ENCODE data around the gene PHLDB1. TPM values are rescaled to one million over a fixed set of nuclear protein-coding genes. Genes with fewer than 3 reads are reported as not detected.

PHLDB1 gene
- total RNA-seq, 1 donor from 2014 or later, result 120 TPM

DNA sequence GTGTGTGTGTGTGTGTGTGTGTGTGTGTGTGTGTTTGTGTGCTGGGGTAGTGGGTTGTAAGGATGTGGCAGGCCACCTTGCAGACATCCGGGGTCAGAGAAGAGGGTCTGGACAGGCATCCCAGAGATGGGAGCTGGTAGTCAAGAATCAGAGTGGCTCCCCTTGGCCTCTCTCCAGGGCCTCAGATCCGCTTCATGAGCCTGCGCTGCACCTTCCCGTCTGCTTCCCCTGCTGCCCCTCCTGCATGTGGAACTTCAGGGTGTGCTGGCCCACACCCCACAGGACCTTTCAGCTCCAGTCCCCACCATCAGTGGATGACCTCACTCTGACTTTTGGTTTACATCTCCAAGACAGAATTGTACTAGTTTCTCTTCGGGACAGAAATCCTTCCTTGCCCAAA lies 40.9 kb downstream of the PHLDB1 start:
- H3K4me3 Mint-ChIP-seq, result no peak overlapping the region
- H3K36me3 Mint-ChIP-seq (ENCODE audit: low read depth), result peaks cover 17% of the 10 kb centered on the region
- no peaks in the 10 kb centered on the region for H3K9me3 Mint-ChIP-seq
- no peak for DNase-seq (ENCODE audit: low read depth, low spot score)
- no peaks in the 10 kb centered on the region for H3K27me3 Mint-ChIP-seq (ENCODE audit: low read depth)
- TF ChIP-seq, protein P1, sequence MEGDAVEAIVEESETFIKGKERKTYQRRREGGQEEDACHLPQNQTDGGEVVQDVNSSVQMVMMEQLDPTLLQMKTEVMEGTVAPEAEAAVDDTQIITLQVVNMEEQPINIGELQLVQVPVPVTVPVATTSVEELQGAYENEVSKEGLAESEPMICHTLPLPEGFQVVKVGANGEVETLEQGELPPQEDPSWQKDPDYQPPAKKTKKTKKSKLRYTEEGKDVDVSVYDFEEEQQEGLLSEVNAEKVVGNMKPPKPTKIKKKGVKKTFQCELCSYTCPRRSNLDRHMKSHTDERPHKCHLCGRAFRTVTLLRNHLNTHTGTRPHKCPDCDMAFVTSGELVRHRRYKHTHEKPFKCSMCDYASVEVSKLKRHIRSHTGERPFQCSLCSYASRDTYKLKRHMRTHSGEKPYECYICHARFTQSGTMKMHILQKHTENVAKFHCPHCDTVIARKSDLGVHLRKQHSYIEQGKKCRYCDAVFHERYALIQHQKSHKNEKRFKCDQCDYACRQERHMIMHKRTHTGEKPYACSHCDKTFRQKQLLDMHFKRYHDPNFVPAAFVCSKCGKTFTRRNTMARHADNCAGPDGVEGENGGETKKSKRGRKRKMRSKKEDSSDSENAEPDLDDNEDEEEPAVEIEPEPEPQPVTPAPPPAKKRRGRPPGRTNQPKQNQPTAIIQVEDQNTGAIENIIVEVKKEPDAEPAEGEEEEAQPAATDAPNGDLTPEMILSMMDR (conservative IDR thresholded peaks at IDR 0.05), result no peak
- no peak overlapping the region for H3K27ac Mint-ChIP-seq (ENCODE audit: unreplicated experiment)
- H3K4me1 Mint-ChIP-seq, result no peaks in the 10 kb centered on the region

DNA sequence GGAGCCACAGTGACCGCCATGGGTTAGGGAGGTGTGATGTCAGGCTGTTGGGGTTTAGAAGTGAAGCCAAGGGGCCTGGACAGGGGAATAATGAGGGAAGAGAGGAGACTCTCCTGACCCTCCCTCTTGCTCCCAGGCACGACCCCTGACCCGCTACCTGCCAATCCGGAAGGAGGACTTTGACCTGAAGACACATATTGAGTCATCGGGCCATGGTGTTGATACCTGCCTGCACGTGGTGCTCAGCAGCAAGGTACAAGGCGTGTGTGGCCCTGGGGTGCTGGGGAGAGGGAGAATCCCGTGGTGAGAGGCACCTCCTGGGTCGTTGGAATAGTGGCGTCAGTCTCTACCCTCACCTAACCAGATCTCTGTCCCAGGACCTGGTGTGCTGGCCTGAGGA lies 42.5 kb downstream of the PHLDB1 start:
- Mint-ChIP-seq H3K27ac (ENCODE audit: unreplicated experiment) (no peak overlapping the region), H3K9me3 (no peaks in the 10 kb centered on the region), H3K4me1 (no peaks in the 10 kb centered on the region), H3K4me3 (no peak overlapping the region), H3K27me3 (ENCODE audit: low read depth) (no peaks in the 10 kb centered on the region), H3K36me3 (ENCODE audit: low read depth) (peaks cover 18% of the 10 kb centered on the region)
- DNase-seq (ENCODE audit: low read depth, low spot score), result no peak
- TF ChIP-seq, protein P1 (conservative IDR thresholded peaks at IDR 0.05), result no peak

DNA sequence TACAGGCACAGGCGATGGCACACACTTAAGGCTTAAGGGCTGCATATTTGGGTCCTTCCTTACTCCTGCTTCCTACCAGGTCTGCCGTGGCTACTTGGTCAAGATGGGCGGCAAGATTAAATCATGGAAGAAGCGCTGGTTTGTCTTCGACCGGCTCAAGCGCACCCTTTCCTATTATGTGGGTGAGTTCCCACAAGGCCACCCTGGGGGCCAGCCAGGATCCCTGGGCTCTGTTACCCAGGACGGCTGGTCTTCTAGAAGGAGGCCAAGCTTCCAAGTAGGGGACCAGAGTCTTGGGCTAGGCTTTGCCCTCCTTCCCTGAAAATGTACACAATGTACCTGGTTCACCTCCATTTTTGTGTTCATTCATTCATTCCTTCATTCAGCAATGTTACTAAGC lies 43.0 kb downstream of the PHLDB1 start:
- Mint-ChIP-seq H3K4me1 (no peaks in the 10 kb centered on the region), H3K36me3 (ENCODE audit: low read depth) (peaks cover 17% of the 10 kb centered on the region), H3K27me3 (ENCODE audit: low read depth) (no peaks in the 10 kb centered on the region), H3K4me3 (no peak overlapping the region), H3K9me3 (no peaks in the 10 kb centered on the region), H3K27ac (ENCODE audit: unreplicated experiment) (no peak overlapping the region)
- TF ChIP-seq, protein P1 (conservative IDR thresholded peaks at IDR 0.05), result no peak
- no peak for DNase-seq (ENCODE audit: low read depth, low spot score)

DNA sequence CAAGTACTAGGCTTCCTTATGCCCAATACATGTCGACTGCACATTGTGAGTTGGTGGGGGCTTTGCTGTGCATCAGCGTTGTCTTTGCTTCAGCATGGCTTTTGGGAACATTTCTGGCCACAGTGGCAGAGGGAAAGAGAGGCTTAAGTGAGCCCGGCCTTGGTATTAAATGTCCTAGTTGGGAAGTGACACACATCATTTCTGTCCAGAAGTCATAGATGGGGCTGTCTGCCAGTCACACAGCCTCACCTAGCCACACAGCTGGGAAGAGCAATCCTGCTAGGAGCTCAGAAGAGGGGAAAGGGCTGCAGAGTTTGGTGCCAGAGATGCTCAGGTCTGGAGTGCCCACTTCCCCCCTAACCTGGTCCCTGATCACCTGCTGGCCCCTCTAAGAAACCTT lies 44.4 kb downstream of the PHLDB1 start:
- TF ChIP-seq, protein P1 (conservative IDR thresholded peaks at IDR 0.05), result no peak
- no peaks in the 10 kb centered on the region for H3K27me3 Mint-ChIP-seq (ENCODE audit: low read depth)
- no peak overlapping the region for H3K27ac Mint-ChIP-seq (ENCODE audit: unreplicated experiment)
- DNase-seq (ENCODE audit: low read depth, low spot score), result no peak
- no peaks in the 10 kb centered on the region for H3K9me3 Mint-ChIP-seq
- peaks cover 7% of the 10 kb centered on the region for H3K4me1 Mint-ChIP-seq
- peaks cover 12% of the 10 kb centered on the region for H3K36me3 Mint-ChIP-seq (ENCODE audit: low read depth)
- H3K4me3 Mint-ChIP-seq, result no peak overlapping the region

DNA sequence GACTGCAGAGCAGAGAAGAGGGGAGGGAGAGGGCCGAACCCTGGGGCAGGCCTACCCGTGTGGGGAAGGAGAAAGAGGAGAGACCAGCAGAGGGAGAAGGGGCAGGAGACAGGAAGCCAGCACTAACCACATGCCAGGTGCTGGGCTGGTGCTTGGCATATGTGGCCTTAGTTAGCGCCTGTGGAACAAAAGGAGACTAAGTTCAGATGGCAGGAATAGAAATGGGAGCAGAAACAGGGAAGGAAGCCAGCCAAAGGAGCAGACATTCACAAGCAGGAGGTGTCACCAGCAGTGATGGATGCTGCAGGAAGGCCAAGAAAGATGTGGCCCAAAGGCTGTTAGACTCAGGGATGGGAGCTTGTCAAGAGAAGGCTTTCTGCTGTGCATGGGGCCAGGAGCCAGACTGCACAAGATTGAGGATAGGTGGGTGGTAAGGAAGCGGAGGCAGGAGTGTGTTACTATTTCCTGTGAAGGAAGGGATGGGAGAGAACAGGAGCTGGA lies 45.3 kb downstream of the PHLDB1 start:
- Mint-ChIP-seq H3K36me3 (ENCODE audit: low read depth) (peaks cover 12% of the 10 kb centered on the region), H3K4me3 (peak overlapping the region; percentile 1), H3K27me3 (ENCODE audit: low read depth) (no peaks in the 10 kb centered on the region), H3K4me1 (peaks cover 16% of the 10 kb centered on the region), H3K27ac (ENCODE audit: unreplicated experiment) (no peak overlapping the region), H3K9me3 (no peaks in the 10 kb centered on the region)
- no peak for DNase-seq (ENCODE audit: low read depth, low spot score)
- TF ChIP-seq, protein P1 (conservative IDR thresholded peaks at IDR 0.05), result no peak

Measured in neural crest cell (in vitro differentiated cells).